Upper lobe of left lung (tissue), 4 donors: ENCODE data around the gene EPC2.

ENCODE experiments used
- EP300 ChIP-seq, 4 donors: sonication (generic); formaldehyde crosslinking; IDR thresholded peaks; one replicate each; pipeline ENCODE4 v1.5.1; 2017; ENCODE audit warnings: antibody characterized with exemption in 4 of 4, control low read depth in 2 of 4
- POLR2A ChIP-seq, 4 donors: fragments of 450-650 bp; IDR thresholded peaks; one replicate each; pipeline ENCODE4 v1.5.1; 2016 to 2017; ENCODE audit warnings: antibody characterized with exemption in 4 of 4, mild to moderate bottlenecking in 2 of 4
- POLR2AphosphoS5 ChIP-seq, 2 donors: sonication (generic); formaldehyde crosslinking; IDR thresholded peaks; one replicate each; pipeline ENCODE4 v1.5.1; 2017; ENCODE audit warnings: antibody characterized with exemption in 2 of 2
- TF ChIP-seq, protein P1 (sequence below), 6 experiments: fragments of 450-650 bp in 4 of 6; fragments of 200-600 bp in 2 of 6; sonication (generic) in 2 of 6; IDR thresholded peaks; one replicate each; pipeline ENCODE4 v1.5.1; 2016 to 2019; ENCODE audit warnings: antibody characterized with exemption in 6 of 6

DNA sequence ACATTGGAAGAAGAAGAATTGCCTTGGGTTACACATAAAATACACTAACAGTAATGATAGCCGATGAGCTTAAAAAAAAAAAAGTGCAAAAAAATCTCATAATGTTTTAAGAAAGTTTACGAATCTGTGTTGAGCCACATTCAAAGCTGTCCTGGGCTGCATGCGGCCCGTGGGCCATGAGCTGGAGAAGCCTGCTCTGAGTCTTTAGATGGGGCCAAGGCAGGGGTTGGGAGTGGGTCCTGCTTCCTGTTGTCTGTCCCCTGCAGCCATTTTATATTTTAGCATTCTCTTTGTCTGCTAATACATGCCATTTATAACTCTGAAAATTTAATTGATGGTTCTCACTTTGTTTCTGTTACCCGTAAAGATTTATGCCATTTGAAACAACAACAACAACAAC lies 93.2 kb downstream of the EPC2 start:
- TF ChIP-seq, protein P1, sequence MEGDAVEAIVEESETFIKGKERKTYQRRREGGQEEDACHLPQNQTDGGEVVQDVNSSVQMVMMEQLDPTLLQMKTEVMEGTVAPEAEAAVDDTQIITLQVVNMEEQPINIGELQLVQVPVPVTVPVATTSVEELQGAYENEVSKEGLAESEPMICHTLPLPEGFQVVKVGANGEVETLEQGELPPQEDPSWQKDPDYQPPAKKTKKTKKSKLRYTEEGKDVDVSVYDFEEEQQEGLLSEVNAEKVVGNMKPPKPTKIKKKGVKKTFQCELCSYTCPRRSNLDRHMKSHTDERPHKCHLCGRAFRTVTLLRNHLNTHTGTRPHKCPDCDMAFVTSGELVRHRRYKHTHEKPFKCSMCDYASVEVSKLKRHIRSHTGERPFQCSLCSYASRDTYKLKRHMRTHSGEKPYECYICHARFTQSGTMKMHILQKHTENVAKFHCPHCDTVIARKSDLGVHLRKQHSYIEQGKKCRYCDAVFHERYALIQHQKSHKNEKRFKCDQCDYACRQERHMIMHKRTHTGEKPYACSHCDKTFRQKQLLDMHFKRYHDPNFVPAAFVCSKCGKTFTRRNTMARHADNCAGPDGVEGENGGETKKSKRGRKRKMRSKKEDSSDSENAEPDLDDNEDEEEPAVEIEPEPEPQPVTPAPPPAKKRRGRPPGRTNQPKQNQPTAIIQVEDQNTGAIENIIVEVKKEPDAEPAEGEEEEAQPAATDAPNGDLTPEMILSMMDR (IDR thresholded peaks at IDR 0.05) = no peak
- TF ChIP-seq EP300 (IDR thresholded peaks at IDR 0.05) = no peak
- TF ChIP-seq POLR2AphosphoS5 (IDR thresholded peaks at IDR 0.05) = no peak
- TF ChIP-seq POLR2A (IDR thresholded peaks at IDR 0.05) = no peak
